H1 (cell line): ENCODE results near the gene SNX21. TPM values are rescaled to one million over a fixed set of nuclear protein-coding genes. Genes with fewer than 3 reads are reported as not detected.

Experiments
- BACH1 ChIP-seq: IDR thresholded peaks from 2 replicates; pipeline ENCODE4 v1.6.1; 2012; ENCODE audit warnings: low read length, improper control_type of control experiment
- BCL11A ChIP-seq, 2 experiments: IDR thresholded peaks; one replicate each; pipeline ENCODE4 v1.6.1; 2011; ENCODE audit warnings: low read depth in 2 of 2, low read length in 2 of 2, mild to moderate bottlenecking in 2 of 2
- CEBPB ChIP-seq: IDR thresholded peaks from 2 replicates; pipeline ENCODE4 v1.6.1; 2012; ENCODE audit warnings: low read depth, low read length
- HDAC6 ChIP-seq: IDR thresholded peaks from one replicate; pipeline ENCODE4 v1.7.1; 2012; ENCODE audit warnings: low read depth, mild to moderate bottlenecking, inconsistent platforms, low read length, moderate library complexity
- KDM1A ChIP-seq: fragments of 200-600, 300-600 bp; sonication (generic); IDR thresholded peaks from 2 replicates; pipeline ENCODE4 v1.7.1; 2016; ENCODE audit warnings: mild to moderate bottlenecking, low read length, borderline replicate concordance
- MAFK ChIP-seq: IDR thresholded peaks from 2 replicates; pipeline ENCODE4 v1.6.1; 2012; ENCODE audit warnings: low read depth, mild to moderate bottlenecking, improper control_type of control experiment, low read length
- RNF2 ChIP-seq: fragments of 200-900, 300-1000 bp; sonication (generic); IDR thresholded peaks from 2 replicates; pipeline ENCODE4 v1.7.1; 2016; ENCODE audit warnings: borderline replicate concordance, low read depth, mild to moderate bottlenecking, antibody characterized with exemption, low read length; ENCODE audit not compliant: poor library complexity, severe bottlenecking; ENCODE audit errors: missing control alignments
- TAF1 ChIP-seq: IDR thresholded peaks from 2 replicates; pipeline ENCODE4 v1.6.1; 2011; ENCODE audit warnings: mild to moderate bottlenecking, low read depth, low read length
- ZNF274 ChIP-seq: IDR thresholded peaks from 2 replicates; pipeline ENCODE4 v1.7.0; 2012; ENCODE audit warnings: low read length, borderline replicate concordance; ENCODE audit errors: extremely low read depth
- polyA plus RNA-seq, 7 experiments: library from polyadenylated mRNA; depleted of rRNA in 3 of 7; stranded (reverse) in 5 of 7; unstranded in 2 of 7; fragments of >200 nt in 5 of 7; fragments of 200-250 nt in 2 of 7; gene quantifications; 1 replicate in 5 of 7; 2 replicates in 1 of 7; 4 replicates in 1 of 7; pipeline versions ENCODE4 v1.2.1 to v1.2.3, GENCODE V29; 2011 to 2013; ENCODE audit warnings: missing spikeins in 2 of 7, mixed read lengths in 2 of 7
- total RNA-seq: library from RNA; stranded (reverse); fragmentation: NEBNext Ultra II Directional; extraction: Animal tissue kit (Norgen Biotek cat#: 25700); gene quantifications from 2 replicates; pipeline ENCODE4 v1.2.1, GENCODE V29; 2021
- TF ChIP-seq, protein P1 (sequence below): fragments of 300-600 bp; sonication (generic); IDR thresholded peaks from 2 replicates; pipeline ENCODE4 v1.7.1; 2012; ENCODE audit warnings: low read length, moderate library complexity, mild to moderate bottlenecking, inconsistent platforms; ENCODE audit not compliant: insufficient replicate concordance

The SNX21 gene
- total and polyA plus RNA-seq, 2 of the 8 experiments (the other 6 are each of a cell fraction or from before 2014, with no cell fraction given), result 15.8 to 16.8 TPM

DNA sequence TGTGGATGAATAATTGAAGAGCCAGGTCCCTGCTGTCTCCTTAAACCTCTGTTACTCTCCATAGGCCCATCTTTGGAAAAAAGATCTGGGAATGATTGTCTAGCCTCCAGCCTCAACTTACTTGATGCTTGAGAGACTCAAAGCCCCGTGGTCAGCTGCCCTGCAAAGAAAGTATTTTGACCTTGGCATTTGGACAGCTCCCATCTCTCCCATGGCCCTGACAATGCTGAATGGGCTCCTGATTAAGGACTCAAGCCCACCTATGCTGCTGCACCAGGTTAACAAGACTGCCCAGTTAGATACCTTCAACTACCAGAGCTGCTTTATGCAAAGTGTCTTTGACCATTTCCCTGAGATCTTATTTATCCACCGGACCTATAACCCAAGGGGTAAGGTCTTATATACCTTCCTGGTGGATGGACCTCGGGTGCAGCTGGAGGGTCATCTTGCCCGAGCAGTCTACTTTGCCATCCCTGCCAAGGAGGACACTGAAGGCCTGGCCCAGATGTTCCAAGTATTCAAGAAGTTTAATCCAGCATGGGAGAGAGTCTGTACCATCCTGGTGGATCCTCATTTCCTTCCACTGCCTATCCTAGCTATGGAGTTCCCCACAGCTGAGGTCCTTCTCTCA is 49.0 kb downstream of the SNX21 start (continued):
- TF ChIP-seq, protein P1, sequence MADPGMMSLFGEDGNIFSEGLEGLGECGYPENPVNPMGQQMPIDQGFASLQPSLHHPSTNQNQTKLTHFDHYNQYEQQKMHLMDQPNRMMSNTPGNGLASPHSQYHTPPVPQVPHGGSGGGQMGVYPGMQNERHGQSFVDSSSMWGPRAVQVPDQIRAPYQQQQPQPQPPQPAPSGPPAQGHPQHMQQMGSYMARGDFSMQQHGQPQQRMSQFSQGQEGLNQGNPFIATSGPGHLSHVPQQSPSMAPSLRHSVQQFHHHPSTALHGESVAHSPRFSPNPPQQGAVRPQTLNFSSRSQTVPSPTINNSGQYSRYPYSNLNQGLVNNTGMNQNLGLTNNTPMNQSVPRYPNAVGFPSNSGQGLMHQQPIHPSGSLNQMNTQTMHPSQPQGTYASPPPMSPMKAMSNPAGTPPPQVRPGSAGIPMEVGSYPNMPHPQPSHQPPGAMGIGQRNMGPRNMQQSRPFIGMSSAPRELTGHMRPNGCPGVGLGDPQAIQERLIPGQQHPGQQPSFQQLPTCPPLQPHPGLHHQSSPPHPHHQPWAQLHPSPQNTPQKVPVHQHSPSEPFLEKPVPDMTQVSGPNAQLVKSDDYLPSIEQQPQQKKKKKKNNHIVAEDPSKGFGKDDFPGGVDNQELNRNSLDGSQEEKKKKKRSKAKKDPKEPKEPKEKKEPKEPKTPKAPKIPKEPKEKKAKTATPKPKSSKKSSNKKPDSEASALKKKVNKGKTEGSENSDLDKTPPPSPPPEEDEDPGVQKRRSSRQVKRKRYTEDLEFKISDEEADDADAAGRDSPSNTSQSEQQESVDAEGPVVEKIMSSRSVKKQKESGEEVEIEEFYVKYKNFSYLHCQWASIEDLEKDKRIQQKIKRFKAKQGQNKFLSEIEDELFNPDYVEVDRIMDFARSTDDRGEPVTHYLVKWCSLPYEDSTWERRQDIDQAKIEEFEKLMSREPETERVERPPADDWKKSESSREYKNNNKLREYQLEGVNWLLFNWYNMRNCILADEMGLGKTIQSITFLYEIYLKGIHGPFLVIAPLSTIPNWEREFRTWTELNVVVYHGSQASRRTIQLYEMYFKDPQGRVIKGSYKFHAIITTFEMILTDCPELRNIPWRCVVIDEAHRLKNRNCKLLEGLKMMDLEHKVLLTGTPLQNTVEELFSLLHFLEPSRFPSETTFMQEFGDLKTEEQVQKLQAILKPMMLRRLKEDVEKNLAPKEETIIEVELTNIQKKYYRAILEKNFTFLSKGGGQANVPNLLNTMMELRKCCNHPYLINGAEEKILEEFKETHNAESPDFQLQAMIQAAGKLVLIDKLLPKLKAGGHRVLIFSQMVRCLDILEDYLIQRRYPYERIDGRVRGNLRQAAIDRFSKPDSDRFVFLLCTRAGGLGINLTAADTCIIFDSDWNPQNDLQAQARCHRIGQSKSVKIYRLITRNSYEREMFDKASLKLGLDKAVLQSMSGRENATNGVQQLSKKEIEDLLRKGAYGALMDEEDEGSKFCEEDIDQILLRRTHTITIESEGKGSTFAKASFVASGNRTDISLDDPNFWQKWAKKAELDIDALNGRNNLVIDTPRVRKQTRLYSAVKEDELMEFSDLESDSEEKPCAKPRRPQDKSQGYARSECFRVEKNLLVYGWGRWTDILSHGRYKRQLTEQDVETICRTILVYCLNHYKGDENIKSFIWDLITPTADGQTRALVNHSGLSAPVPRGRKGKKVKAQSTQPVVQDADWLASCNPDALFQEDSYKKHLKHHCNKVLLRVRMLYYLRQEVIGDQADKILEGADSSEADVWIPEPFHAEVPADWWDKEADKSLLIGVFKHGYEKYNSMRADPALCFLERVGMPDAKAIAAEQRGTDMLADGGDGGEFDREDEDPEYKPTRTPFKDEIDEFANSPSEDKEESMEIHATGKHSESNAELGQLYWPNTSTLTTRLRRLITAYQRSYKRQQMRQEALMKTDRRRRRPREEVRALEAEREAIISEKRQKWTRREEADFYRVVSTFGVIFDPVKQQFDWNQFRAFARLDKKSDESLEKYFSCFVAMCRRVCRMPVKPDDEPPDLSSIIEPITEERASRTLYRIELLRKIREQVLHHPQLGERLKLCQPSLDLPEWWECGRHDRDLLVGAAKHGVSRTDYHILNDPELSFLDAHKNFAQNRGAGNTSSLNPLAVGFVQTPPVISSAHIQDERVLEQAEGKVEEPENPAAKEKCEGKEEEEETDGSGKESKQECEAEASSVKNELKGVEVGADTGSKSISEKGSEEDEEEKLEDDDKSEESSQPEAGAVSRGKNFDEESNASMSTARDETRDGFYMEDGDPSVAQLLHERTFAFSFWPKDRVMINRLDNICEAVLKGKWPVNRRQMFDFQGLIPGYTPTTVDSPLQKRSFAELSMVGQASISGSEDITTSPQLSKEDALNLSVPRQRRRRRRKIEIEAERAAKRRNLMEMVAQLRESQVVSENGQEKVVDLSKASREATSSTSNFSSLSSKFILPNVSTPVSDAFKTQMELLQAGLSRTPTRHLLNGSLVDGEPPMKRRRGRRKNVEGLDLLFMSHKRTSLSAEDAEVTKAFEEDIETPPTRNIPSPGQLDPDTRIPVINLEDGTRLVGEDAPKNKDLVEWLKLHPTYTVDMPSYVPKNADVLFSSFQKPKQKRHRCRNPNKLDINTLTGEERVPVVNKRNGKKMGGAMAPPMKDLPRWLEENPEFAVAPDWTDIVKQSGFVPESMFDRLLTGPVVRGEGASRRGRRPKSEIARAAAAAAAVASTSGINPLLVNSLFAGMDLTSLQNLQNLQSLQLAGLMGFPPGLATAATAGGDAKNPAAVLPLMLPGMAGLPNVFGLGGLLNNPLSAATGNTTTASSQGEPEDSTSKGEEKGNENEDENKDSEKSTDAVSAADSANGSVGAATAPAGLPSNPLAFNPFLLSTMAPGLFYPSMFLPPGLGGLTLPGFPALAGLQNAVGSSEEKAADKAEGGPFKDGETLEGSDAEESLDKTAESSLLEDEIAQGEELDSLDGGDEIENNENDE, result no peak
- TF ChIP-seq BACH1 (no peak), HDAC6 (no peak), TAF1 (no peak), RNF2 (no peak), BCL11A (IDR thresholded peaks at IDR 0.05; ENCODE audit: low read depth in 2 of 2, low read length in 2 of 2) (no peak), KDM1A (no peak), CEBPB (no peak), ZNF274 (no peak), MAFK (no peak)
